Ramos (cell line): ENCODE measurements around the gene IFI16.

ENCODE experiments used
- in situ Hi-C: fragments of 300-500 bp; cut with MboI; formaldehyde crosslinking; loops from one replicate; pipeline ENCODE4 v1.14.3; 2022; ENCODE audit warnings: low sequenced_read_pairs; ENCODE audit not compliant: unreplicated experiment

Gene IFI16

DNA sequence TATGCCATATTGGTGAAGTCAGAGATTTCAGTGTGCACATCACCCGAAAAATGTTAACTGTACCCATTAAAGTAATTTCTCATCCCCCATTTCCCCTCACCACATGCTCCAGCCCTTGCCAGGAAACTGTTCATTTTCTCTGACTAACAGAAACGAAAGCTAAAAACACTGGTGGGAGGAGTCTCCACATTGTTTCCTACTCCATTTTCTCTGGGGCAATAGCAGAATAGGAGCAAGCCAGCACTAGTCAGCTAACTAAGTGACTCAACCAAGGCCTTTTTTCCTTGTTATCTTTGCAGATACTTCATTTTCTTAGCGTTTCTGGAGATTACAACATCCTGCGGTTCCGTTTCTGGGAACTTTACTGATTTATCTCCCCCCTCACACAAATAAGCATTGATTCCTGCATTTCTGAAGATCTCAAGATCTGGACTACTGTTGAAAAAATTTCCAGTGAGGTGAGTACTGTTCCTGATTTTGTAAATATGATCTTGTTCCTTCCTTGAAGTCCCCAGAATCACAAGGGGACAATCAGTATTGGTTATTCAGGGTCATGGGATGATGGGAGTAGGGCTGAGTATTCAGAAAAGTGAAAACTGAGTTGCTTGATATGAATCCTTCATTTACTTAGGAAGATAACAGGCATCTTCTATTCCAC, at the start of gene IFI16:
IFI16 (plus strand) TSS at position 204 of the 658 bp plus-strand sequence. CDS start 4,774 bp downstream, outside the sequence.
- in situ Hi-C loops = no loop called here

DNA sequence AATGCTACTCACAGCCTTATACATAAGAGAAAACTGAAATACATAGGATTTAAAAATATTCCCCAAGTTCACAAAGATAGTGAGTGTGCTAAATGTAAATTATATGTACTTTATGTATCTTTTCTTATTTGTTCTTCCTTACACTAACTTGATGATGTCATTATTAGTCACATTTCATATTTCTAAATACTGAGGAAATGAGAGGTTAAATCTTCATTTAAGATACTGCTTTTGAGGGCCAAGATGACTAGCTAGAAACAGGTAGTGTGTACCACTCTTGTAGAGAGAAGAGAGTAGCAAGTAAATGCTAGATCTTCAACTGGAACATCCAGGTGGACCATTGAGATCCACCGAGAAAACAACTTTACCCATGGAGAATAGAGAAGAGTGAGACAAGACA, 48.5 kb upstream of the IFI16 start:
- in situ Hi-C loops = no loop called here

- in situ Hi-C loops = no loop called here
Observed at GRCh38 chr1:158962983-158963382, 46.7 kb upstream of the IFI16 start.

DNA sequence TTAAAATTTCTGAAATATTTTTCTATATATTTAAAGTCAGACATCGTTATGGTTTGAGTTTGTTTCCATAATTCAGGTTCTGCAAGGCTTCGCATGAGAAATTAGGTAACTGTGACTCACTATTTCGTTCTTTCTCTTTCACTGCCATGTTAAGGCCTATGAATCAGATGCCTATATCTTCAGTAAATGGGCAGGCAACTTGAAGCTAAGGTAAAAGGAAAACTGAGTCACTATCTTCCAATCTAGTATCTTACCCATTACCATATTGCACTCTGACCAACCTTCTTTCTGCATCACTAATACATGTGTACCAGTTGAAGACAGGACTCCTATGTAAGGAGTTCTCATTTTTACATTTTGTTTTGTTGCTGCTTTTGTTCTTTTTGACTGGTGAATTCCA, 40.5 kb upstream of the IFI16 start:
- in situ Hi-C loops = no loop called here

- in situ Hi-C loops = no loop called here
Observed at GRCh38 chr1:158969855-158970254, 39.9 kb upstream of the IFI16 start.

DNA sequence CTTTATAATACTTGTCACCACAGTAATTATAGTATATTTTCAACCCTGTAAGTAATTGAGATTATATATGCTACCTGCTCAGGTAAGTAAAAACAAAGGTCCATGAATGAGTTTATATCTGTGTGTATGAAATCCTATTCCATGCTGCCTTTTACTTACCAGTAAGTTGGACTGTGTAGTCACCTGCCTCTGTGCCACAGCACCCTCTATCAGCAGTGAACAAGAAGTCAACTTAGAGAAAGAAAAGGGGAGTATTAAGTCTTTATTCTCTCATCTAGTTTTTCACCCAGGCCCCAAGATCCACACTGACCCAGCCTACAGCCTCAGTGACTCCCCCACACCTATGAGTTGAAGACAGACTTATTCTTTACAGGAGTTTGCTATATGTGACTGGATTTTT, 36.9 kb upstream of the IFI16 start:
- in situ Hi-C loops = no loop called here

- in situ Hi-C loops = no loop called here
Observed at GRCh38 chr1:158976219-158976618, 33.5 kb upstream of the IFI16 start.

DNA sequence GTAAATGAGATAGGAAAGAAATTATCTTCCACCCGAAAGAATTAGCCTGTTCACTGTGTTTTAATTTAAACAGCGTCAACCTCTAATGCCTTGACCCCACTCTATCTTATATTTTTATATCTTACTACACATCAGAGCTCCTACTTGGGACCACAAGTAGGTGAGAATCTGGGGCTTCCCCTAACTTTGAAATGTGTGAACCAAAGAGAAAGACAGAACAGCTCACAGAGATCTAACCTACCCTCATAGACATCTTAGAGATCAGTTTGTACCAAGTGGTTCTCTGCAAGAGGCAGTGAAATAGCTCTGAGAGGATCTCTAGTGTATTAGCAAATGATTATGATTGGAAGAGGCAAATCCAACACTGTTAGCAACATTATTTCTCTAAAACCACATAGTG, 31.0 kb upstream of the IFI16 start:
- in situ Hi-C loops = no loop called here

DNA sequence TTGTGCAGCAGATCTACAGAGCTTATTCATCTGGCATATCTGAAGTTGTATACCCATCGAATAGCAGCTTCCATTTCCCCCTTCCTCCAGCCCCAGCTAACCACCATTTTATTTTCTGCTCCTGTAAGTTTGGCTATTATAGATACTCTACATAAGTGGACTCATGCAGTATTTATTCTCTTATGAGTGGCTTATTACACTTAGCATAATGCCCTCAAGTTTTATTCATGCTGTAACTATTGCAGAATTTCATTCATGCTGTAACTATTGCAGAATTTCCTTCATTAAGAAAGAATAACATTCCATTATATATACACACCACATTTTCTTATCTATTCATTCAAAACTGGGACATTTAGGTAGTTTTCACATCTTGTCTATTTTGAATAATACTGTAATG, 30.5 kb upstream of the IFI16 start:
- in situ Hi-C loops = no loop called here

- in situ Hi-C loops = no loop called here
Observed at GRCh38 chr1:158983235-158983634, 26.5 kb upstream of the IFI16 start.

GRCh38 chr1:158984386-158984785, 25.3 kb upstream of the IFI16 start:
- in situ Hi-C loops = no loop called here

DNA sequence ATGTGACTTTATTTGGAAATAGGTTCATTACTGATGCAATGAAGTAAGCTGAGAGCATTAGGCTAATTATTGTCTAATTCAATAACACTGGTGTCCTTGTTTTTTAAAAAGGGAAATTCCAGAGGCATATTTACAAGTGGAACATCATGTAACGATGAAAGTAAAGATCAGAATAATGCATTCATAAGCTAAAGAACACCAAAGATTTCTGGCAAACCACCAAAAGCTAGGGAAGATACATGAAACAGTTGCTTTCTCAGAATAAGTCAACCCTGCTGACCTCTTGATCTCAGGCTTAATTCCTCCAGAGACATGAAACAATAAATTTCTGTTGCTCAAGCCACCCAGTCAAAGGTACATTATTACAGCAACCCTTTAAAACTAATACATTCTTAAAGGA, 20.3 kb upstream of the IFI16 start:
- in situ Hi-C loops = no loop called here

- in situ Hi-C loops = no loop called here
Observed at GRCh38 chr1:158992787-158993312, 16.9 kb upstream of the IFI16 start.

- in situ Hi-C loops = no loop called here
Observed at GRCh38 chr1:158996998-158997397, 12.7 kb upstream of the IFI16 start.

GRCh38 chr1:158998037-158998780, 11.5 kb upstream of the IFI16 start:
- in situ Hi-C loops = no loop called here

GRCh38 chr1:158998781-158999161, 10.9 kb upstream of the IFI16 start:
- in situ Hi-C loops = no loop called here

- in situ Hi-C loops = no loop called here
Observed at GRCh38 chr1:158999316-159000069, 10.2 kb upstream of the IFI16 start.

- in situ Hi-C loops = no loop called here
Observed at GRCh38 chr1:159000070-159000409, 9.7 kb upstream of the IFI16 start.

- in situ Hi-C loops = no loop called here
Observed at GRCh38 chr1:159000625-159001024, 9.1 kb upstream of the IFI16 start.

GRCh38 chr1:159005161-159005560, 4.5 kb upstream of the IFI16 start:
- in situ Hi-C loops = no loop called here

- in situ Hi-C loops = no loop called here
Observed at GRCh38 chr1:159005676-159006075, 4.0 kb upstream of the IFI16 start.
